Measurements from ENCODE around the gene UBE4B. TPM values are rescaled to one million over a fixed set of nuclear protein-coding genes. Genes with fewer than 3 reads are reported as not detected.

The UBE4B gene
- polyA plus RNA-seq, 3 donors: 6.0 to 34.6 (median 9.2) TPM

DNA sequence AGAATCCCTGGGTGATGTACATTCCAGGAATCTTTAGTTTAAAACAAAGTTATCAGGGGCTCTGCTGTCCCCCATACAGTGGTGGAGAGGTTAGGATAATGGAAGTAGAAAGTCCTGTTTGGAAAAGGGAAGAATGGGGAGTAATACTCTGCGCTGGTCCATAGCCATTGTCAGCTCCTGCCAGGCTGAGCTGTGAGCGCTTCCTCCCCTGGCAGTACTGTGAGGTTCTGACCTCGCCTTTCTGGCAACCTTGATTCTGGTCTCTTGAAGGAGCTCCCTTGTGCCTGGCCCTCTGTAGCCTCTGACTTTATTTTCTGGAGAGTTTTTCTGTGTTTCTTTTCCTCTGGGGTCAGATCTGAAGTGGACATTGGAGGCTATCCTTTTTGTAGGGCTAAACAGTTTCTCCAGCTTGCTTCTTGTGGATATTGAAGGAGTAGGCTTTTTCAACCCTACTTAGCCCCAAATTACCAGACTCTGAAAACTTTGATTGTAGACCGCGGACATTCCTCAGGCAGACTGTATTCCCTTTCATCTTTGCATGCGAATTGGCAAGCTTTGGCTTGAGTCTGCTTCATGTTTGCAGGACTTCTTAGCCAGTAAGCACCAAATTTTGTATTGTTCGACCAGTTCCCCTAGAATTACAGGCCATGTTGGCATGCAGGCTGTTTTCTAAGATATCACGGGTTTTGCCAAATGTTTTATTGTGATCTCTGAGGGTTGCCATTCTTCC, 13.8 kb downstream of the UBE4B start:
- no peak for DNase-seq
- Mint-ChIP-seq H3K36me3 (peaks cover 49 to 74% of the 10 kb centered on the region in 2 donors), H3K27me3 (ENCODE audit: low read depth in 3 of 3) (no peaks in the 10 kb centered on the region), H3K4me1 (peaks cover 12% of the 10 kb centered on the region), H3K4me3 (no peak overlapping the region), H3K9me3 (no peaks in the 10 kb centered on the region), H3K27ac (peak overlapping the region in 3 of 7 donors; percentile 13 to 37 (median 27))
- Histone ChIP-seq H4K20me1 (ENCODE audit: insufficient read depth, low read length) (peaks cover 99% of the 10 kb centered on the region), H2AFZ (ENCODE audit: insufficient read depth, low read depth, low read length, poor library complexity, severe bottlenecking) (no peak overlapping the region), H3K27ac (ENCODE audit: low read depth in 1 of 2, low read length in 2 of 2) (peak overlapping the region in 1 of 2 donors; percentile 36), H3K9ac (ENCODE audit: insufficient read depth, low read length, poor library complexity, severe bottlenecking) (no peak overlapping the region), H3K27me3 (ENCODE audit: control insufficient read depth in 2 of 2, insufficient read depth in 2 of 2, low read length in 2 of 2) (no peaks in the 10 kb centered on the region), H3K79me2 (ENCODE audit: insufficient read depth, low read length) (peaks cover 96% of the 10 kb centered on the region), H3K4me3 (replicated peaks in 1 of 3; ENCODE audit: low read depth in 2 of 3, low read length in 3 of 3) (no peak overlapping the region), H3K4me1 (ENCODE audit: control insufficient read depth in 1 of 2, insufficient read depth in 2 of 2, low read length in 2 of 2) (no peaks in the 10 kb centered on the region), H3K4me2 (replicated peaks; ENCODE audit: extremely low read depth, low read length, poor library complexity, severe bottlenecking) (no peak overlapping the region), H3K9me3 (replicated peaks in 1 of 2; ENCODE audit: control insufficient read depth in 1 of 2, insufficient read depth in 1 of 2, low read length in 2 of 2) (no peaks in the 10 kb centered on the region), H3K36me3 (replicated peaks in 1 of 2; ENCODE audit: control insufficient read depth in 1 of 2, insufficient read depth in 2 of 2, low read length in 2 of 2) (peaks cover 26 to 85% of the 10 kb centered on the region in 2 donors)
- intact Hi-C loops (cut with micrococcal nuclease): loop anchor here in 1 of 2 donors (5.0 kb wide), 1 partner anchor 46 kb away; no protein-coding TSS in a partner anchor
- TF ChIP-seq, protein P1, sequence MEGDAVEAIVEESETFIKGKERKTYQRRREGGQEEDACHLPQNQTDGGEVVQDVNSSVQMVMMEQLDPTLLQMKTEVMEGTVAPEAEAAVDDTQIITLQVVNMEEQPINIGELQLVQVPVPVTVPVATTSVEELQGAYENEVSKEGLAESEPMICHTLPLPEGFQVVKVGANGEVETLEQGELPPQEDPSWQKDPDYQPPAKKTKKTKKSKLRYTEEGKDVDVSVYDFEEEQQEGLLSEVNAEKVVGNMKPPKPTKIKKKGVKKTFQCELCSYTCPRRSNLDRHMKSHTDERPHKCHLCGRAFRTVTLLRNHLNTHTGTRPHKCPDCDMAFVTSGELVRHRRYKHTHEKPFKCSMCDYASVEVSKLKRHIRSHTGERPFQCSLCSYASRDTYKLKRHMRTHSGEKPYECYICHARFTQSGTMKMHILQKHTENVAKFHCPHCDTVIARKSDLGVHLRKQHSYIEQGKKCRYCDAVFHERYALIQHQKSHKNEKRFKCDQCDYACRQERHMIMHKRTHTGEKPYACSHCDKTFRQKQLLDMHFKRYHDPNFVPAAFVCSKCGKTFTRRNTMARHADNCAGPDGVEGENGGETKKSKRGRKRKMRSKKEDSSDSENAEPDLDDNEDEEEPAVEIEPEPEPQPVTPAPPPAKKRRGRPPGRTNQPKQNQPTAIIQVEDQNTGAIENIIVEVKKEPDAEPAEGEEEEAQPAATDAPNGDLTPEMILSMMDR (IDR thresholded peaks at IDR 0.05): no peak
- 100% methylated on average over 6 of the region's 8 CpGs for WGBS (ENCODE audit: insufficient coverage)

DNA sequence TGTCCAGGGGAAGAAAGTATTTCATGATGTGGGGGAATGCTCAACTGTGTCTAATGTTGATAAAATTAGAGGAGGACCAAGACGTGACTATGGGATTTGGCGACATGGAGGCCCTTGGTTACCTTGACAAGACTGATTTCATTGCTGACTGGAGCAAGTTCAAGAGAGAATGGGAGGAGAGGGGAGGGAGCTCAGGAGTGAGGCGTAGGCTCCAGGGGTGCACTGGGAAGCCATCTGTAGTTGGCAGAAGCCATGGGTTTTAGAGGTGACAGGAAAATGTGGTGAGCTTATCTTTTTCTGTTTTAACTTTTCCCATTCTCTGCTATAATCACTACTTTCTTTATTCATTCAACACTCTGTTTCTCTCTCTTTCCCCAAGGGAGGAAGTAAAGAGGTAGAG, 15.8 kb downstream of the UBE4B start:
- no peaks in the 10 kb centered on the region for H3K27me3 Mint-ChIP-seq (ENCODE audit: low read depth in 3 of 3)
- H3K9ac ChIP-seq (ENCODE audit: insufficient read depth, low read length, poor library complexity, severe bottlenecking): no peak overlapping the region
- DNase-seq: no peak
- TF ChIP-seq, protein P1 (IDR thresholded peaks at IDR 0.05): no peak
- H3K27me3 ChIP-seq (ENCODE audit: control insufficient read depth in 2 of 2, insufficient read depth in 2 of 2, low read length in 2 of 2): no peaks in the 10 kb centered on the region
- peaks cover 97% of the 10 kb centered on the region for H3K79me2 ChIP-seq (ENCODE audit: insufficient read depth, low read length)
- peaks cover 12% of the 10 kb centered on the region for H3K4me1 Mint-ChIP-seq
- no peak overlapping the region for H3K27ac Mint-ChIP-seq
- peaks cover 94% of the 10 kb centered on the region for H4K20me1 ChIP-seq (ENCODE audit: insufficient read depth, low read length)
- H3K36me3 Mint-ChIP-seq: peaks cover 51 to 68% of the 10 kb centered on the region in 2 donors
- no peaks in the 10 kb centered on the region for H3K9me3 Mint-ChIP-seq
- H3K4me1 ChIP-seq (ENCODE audit: control insufficient read depth in 1 of 2, insufficient read depth in 2 of 2, low read length in 2 of 2): no peaks in the 10 kb centered on the region
- no peak overlapping the region for H3K4me3 Mint-ChIP-seq
- intact Hi-C loops (cut with micrococcal nuclease): loop anchor here in 1 of 2 donors (5.0 kb wide), 1 partner anchor 44 kb away; no protein-coding TSS in a partner anchor
- no peaks in the 10 kb centered on the region for H3K9me3 ChIP-seq (replicated peaks in 1 of 2; ENCODE audit: control insufficient read depth in 1 of 2, insufficient read depth in 1 of 2, low read length in 2 of 2)
- H3K36me3 ChIP-seq (replicated peaks in 1 of 2; ENCODE audit: control insufficient read depth in 1 of 2, insufficient read depth in 2 of 2, low read length in 2 of 2): peaks cover 28 to 82% of the 10 kb centered on the region in 2 donors
- H2AFZ ChIP-seq (ENCODE audit: insufficient read depth, low read depth, low read length, poor library complexity, severe bottlenecking): no peak overlapping the region
- H3K4me3 ChIP-seq (replicated peaks in 1 of 3; ENCODE audit: low read depth in 2 of 3, low read length in 3 of 3): no peak overlapping the region
- WGBS (ENCODE audit: insufficient coverage): 90% methylated on average over 2 of the region's 3 CpGs
- no peak overlapping the region for H3K4me2 ChIP-seq (replicated peaks; ENCODE audit: extremely low read depth, low read length, poor library complexity, severe bottlenecking)
- H3K27ac ChIP-seq (ENCODE audit: low read depth in 1 of 2, low read length in 2 of 2): no peak overlapping the region

All from CD14-positive monocyte (primary cell).